GM18526 (cell line): ENCODE data around the gene TRIM25.
A peak's percentile ranks its signal among the peaks of the same experiment; 100 is the strongest.

ENCODE experiments used
- POLR2A ChIP-seq: IDR thresholded peaks from 3 replicates; pipeline ENCODE4 v1.6.1; 2011; ENCODE audit not compliant: insufficient read length; ENCODE audit errors: extremely low read depth

The TRIM25 gene

DNA sequence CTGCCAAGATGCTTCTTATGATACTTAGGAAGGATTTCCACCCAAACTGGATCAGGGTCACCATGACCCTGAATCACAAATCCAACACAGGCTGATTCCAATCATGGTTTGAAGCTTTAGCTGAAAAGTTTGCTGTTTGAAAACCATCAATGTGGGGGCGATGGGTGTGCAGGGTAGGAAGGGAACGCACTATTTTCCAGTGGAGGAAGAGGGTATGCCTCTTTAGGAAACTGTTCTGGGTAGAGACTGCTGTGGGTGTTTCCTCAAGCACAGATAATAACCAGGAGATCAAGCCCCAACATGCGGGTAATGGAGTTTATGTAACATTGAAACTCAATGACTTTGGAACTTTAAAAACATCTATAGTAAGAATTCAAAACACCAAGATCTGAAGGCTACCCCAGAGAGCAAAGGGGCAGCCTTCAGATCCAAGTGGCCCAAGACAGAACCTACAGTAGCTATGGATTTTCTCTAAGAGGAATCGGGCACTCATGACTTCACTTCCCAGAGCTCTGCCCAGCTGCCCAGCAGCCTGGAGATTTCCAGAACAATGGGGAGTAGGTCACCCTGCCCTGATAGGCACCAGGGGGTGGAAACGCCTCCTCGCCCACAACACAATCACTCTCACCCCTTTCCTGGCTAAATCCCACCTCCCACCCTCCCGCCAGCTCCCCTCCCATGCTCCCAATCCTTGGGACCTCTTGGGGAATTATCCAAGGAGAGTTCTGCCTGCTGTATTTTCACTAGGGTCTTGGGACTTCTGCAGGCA is 22.8 kb downstream of the TRIM25 start:
- no peak for TF ChIP-seq POLR2A

DNA sequence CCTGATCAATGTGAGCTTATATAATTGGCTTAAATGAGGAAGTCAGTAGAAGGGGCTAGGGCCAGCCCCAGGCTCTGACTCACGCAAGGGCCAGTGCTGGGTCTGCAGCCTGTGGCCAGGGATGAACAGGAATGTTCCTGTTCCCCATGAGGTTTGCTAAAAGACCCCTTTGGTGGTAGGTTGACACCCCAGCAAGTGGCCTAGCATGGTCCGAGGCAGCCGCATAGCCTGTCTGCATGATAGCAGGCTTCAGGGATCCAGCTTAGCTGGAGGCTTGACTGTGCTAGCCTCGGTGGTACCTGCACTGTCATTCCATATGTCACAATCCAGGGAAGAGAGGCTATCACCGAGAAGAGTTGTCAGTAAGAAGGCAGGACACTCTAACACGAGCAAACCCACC is 23.5 kb downstream of the TRIM25 start:
- no peak for TF ChIP-seq POLR2A

DNA sequence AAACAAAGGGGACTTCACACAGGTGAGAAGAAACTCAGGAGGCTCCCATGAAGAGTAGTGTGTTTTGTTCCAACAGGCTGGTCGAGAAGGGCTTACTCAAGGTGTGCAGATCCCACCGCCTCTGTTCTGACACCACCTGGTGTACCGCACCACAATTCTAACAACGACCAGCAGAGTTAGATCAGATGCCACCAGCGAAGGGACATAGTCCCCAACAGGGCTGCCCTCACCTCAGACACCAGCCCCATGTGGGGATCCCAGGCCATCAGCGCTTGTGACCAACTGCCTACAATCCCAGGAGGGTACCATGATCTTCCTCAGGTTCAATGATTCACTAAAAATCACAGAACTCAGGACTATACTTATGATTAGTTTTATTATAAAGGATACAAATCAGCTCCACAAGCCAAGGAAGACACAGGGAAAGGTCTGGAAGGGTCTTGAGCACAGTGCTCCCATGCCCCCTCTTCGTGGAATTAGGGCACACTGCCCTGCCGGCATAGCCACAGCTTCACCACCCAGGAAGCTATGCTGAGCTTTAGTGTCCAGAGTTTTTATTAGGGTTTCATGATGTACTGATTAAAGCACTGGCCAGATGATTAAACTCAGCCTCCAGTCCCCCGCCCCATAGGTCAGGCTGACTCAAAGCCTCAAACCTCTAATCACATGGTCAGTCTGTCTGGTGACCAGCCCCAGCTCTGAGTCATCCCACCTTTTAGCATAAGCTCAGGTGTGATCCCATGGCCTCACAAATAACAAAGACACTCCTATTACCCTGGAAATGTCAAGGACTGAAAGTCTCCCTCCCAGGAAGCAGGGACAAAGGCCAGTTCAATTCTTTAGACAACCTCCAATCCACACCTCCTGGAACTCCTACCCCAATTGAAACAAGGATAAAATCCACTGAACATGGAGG is 26.0 kb downstream of the TRIM25 start:
- peak; percentile 17 for TF ChIP-seq POLR2A

DNA sequence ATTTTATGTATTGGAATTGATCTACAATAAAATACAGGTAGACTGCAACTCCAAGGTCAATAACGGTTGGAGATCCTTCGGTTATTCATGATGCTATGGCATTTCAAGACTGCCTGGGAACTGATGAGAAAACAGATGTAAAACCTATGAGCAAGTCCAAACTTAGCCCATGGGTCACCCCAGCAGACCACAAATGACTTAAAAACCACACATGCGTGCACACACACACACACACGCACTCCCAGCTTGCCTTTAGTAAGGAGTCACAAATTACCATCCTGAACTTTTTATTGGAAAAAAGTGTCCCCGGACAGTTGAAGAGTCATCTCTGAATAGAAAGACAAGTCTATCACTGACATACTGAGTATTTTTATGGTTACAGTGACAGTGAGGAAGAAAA is 26.7 kb downstream of the TRIM25 start:
- no peak for TF ChIP-seq POLR2A

DNA sequence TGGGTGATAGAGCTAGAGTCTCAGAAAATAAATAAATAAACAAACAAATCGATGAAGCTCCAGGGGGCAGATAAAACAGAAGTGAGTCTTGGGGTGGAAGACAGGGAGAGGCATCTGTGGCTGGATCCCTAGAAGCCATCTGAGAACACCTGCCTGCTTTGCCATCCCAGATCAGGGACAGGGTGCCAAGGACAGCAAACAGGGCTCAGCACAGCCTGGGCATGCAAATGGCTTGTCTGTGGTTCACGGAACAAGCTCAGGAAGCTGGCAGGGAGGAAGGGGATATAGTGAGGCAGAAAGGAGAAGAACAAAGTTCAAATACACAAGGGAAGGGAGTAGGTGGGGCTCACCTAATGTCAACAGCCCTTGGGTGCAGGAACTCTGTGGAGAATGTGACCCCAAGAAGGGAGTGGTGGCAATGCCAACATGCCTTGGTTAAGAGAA is 27.5 kb downstream of the TRIM25 start:
- no peak for TF ChIP-seq POLR2A

DNA sequence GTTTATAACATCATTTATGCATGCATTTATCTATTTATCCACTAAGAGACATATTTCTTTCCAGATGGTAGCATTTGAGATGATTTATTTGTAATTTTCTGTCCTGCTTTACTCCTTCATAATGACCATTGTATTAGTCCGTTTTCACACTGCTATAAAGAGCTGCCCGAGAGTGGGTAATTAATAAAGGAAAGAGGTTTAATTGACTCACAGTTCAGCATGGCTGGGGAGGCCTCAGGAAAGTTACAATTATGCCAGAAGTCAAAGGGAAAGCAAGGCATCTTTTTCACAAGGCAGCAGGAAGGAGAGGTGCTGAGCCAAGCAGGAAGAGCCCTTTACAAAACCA is 28.6 kb downstream of the TRIM25 start:
- TF ChIP-seq POLR2A, result no peak

DNA sequence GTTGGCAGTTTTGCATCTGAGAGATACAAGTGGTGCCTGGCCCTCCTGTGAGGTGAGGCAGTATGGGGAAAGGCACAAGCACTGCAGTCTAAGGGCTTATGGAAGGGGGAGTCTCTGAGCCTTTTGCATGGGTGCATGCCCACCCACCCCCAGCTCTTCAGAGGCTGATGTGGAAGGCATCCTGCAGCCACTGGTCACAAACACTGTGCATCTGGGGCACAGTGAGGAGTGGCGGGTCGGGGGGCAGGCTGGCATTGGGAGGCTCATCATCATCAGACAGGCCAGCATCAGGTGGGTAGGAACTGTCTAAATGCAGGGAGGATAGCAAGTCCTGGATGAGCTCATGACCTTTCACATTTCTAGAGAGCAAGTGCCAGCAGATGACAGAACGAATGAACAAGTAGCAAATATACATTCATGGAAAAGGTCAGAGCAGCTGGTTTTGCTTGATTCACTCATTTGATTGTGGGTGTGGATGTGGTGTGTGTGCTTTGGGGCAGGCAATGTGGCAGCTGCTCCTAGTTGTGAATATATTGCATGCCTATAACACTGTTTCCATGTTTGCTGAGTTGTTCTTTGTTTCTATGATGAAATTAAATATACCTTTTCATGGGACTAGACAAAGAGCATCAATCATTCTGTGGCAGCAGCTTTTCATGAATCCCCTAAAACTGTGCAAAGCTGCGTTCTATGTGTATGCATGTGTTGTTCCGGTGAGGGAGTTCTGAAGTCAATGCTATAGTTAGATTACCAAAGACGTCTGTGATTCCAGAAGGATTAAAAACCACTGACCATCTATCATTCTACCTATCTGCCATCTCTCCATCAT is 29.2 kb downstream of the TRIM25 start:
- no peak for TF ChIP-seq POLR2A

DNA sequence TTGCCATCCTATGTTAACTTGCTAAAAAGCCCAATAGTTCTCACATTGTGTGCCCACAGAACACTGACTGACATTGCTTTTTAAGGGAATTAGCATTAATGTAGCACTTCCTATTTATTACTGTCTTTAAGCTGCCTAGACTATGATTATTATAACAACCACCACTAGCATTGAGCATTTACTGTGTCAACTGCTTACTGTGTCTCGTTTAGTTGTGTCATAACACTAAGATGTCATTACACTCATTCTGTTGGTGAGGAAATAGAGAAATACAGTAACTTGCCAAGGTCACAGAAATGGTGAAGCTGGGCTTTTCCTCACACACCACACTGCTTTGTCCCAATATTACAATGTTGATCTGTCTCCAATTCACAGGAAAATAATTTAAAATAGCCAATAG is 30.2 kb downstream of the TRIM25 start:
- no peak for TF ChIP-seq POLR2A

DNA sequence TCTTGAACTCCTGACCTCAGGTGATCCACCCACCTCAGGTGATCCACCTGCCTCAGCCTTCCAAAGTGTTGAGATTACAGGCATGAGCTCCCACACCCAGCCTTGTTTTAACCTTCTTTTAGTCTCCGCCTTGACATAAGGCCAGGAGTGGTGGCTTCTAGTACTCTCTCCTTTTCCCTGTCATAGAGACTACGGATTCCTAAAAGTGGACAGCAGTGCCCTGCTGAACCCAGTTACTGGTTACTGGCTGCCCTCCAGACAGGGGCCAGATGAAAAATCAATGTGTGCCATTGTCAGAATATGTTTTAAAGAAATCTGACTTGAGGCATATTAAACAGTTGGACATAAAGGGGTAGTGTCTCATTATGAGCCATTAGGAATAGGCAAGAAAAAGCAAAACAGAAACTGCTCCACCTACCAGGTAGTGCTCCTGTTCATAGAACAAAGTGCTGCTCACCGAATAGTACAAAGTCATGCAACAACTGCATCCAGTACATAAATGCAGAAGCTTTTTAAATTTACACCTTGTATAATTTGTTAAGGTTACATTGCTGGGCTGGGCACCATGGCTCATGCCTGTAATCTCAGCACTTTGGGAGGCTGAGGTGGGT is 32.1 kb downstream of the TRIM25 start:
- TF ChIP-seq POLR2A, result no peak

DNA sequence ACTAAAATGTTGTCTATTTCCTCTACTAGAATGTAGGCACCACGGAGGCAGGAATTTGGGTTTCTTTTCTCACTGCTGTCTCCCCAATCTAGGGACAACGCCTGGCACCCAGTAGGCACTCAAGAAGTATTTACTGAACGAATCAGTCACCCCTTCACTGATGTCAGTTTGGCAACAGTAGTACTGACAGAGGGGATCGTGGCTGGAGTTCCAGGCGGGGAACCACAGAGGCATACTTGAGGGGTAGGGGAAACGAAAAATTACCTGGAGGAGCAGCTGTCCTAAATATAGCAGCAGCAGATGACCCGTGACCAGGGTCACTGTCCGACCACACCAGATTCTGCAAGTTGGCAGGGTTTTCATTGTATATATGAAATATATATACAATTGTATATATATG is 33.3 kb downstream of the TRIM25 start:
- no peak for TF ChIP-seq POLR2A

DNA sequence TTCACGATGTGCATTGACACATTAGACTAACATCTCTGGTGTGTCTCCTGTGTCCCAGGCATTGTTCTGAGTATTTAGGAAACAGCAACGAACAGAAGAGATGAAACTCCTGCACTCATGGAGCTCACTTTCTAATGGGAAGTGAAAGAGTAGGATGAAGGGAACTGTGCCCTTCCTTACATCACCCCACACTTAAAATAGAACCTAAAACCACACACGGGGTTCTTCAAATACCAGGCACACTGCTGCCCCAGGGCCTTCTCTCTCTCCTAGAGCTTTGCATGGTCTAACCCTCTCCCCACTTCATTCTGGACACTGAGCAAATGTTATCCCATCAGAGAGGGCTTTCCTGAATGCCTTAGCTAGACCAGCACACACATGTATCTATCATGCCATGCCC is 33.7 kb downstream of the TRIM25 start:
- TF ChIP-seq POLR2A, result no peak

DNA sequence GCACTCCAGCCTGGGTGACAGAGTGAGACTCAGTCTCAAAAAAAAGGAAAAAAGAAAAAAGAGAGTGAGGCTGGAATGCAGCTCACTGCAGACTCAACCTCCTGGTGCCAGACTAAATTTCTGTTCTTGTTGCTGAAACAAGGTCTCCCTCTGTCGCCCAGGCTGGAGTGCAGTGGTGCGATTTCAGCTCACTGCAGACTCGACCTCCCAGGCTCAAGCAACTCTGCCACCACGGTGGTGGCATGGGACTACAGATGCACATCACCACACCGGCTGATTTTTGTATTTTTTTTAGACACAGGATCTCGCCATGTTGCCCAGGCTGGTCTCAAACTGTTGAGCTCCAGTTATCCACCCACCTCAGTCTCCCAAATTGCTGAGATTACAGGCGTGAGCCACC is 34.6 kb downstream of the TRIM25 start:
- no peak for TF ChIP-seq POLR2A

DNA sequence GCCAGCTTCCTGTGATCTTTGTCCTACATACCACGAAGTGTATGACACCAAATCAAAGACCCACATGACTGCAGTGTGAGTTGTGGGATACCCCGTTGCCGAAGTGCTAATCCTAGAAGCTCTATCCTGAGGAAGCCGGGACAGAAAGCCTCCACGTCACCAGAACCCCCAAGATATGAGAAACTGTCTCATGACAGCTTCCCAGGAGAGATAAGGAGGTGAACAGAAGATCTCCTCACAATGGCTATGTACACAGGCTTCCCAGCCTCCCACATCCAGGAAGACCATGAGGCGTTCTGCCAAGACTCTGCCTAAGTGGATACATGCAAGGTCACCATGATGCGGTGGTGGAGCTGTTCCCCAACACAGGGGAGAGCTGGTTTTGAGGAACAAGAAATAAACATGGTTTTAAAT is 37.1 kb downstream of the TRIM25 start:
- no peak for TF ChIP-seq POLR2A

DNA sequence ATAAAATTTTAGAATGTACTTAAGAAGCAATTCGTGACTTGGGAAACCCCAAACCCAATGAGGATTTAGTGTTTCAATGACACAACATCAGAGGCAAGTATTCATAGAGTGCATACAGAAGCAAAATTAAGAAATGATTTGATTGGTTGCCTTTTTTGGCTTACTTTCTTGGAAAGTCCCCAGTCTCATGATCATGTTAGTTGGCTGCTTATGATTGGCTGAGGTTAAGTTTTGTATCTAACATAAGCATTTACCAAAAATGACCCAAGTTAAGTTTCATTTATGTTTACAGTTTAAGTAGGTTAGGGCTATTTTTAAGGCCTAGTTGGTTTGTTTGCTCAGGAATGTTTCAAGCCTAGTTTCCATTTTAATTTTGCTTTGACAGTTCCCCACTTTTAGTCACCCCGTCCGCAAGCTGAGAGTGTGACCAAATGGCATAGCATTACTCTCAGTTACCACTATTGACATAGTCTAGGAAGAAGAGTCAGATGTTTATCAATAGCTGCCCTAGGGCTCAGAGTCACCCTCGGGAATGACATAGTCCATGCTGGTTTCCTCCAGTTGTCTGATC is 43.7 kb downstream of the TRIM25 start:
- TF ChIP-seq POLR2A, result no peak

DNA sequence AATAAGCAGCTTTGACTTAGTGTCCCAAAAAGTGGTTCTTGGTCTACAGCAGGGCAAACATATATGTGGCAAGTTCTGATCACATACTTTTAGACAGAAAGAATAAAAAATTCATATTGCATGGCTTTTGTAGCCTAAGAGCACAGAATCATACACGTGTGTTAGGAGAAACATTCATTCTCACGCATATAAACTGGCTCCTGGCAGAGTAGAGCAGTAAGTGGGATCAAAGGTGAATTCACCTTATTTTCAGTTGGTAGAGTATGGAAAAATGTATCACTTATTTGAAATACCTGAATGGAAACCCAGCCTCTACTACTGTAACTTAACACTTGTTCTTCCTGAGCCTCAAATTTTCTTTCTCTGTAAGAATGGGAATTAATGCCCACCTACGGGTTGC is 45.1 kb downstream of the TRIM25 start:
- no peak for TF ChIP-seq POLR2A

DNA sequence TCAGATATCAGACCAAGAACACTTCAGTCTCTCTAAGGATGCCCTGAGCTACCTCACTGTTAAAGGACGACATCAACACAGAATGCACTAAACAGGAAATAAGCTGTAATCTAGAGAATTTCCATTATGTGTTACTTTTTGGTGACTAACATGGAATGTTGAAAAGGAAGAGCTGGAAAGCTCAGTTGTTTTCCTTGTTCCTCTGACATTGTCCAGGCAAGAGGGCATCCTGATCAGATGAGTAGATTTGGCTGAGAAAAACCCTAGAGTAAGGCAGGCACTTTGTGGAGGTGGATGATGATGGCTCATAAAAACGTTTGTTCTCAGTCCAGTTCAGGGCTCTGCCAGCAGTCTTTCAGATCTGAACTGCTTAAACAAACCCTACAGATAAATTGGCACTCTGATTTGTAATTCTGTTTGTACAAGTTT is 45.9 kb downstream of the TRIM25 start:
- no peak for TF ChIP-seq POLR2A
